Muscle layer of duodenum (tissue), 2 donors: ENCODE results near the gene TRIM9.

ENCODE experiments used
- H3K27ac ChIP-seq: one replicate; pipeline ENCODE4 v1.7.0; 2013; ENCODE audit warnings: mild to moderate bottlenecking, low read length
- H3K27me3 ChIP-seq: one replicate; pipeline ENCODE4 v1.7.0; 2013; ENCODE audit warnings: low read depth, mild to moderate bottlenecking, control low read depth, low read length
- H3K36me3 ChIP-seq, 2 donors: one replicate each; pipeline ENCODE4 v1.7.0; 2013; ENCODE audit warnings: low read length in 2 of 2, control low read depth in 1 of 2, mild to moderate bottlenecking in 1 of 2; ENCODE audit not compliant: insufficient read depth in 2 of 2, control insufficient read depth in 1 of 2
- H3K4me1 ChIP-seq, 2 donors: one replicate each; pipeline ENCODE4 v1.7.0; 2013; ENCODE audit warnings: low read length in 2 of 2, mild to moderate bottlenecking in 2 of 2, control low read depth in 1 of 2, moderate library complexity in 1 of 2; ENCODE audit not compliant: insufficient read depth in 2 of 2, control insufficient read depth in 1 of 2
- H3K4me3 ChIP-seq, 2 donors: one replicate each; pipeline ENCODE4 v1.7.0; 2013; ENCODE audit warnings: low read length in 2 of 2, low read depth in 1 of 2, mild to moderate bottlenecking in 1 of 2
- H3K9me3 ChIP-seq, 2 donors: one replicate each; pipeline ENCODE4 v1.7.0; 2013; ENCODE audit warnings: low read length in 2 of 2, control low read depth in 1 of 2, mild to moderate bottlenecking in 1 of 2; ENCODE audit not compliant: control insufficient read depth in 1 of 2
- donor health status: healthy.

TRIM9 gene

GRCh38 chr14:51044961-51045360 lies 49.9 kb downstream of the TRIM9 start:
- Histone ChIP-seq H3K27me3 (no peaks in the 10 kb centered on the region), H3K27ac (no peak overlapping the region), H3K9me3 (no peaks in the 10 kb centered on the region), H3K4me3 (no peak overlapping the region), H3K4me1 (no peaks in the 10 kb centered on the region), H3K36me3 (no peaks in the 10 kb centered on the region)

- Histone ChIP-seq H3K9me3 (no peaks in the 10 kb centered on the region), H3K36me3 (no peaks in the 10 kb centered on the region), H3K27ac (no peak overlapping the region), H3K4me1 (no peaks in the 10 kb centered on the region), H3K27me3 (no peaks in the 10 kb centered on the region), H3K4me3 (no peak overlapping the region)
Measured at GRCh38 chr14:51041883-51042282, 53.0 kb downstream of the TRIM9 start.

GRCh38 chr14:51041108-51041531 lies 53.8 kb downstream of the TRIM9 start:
- no peak overlapping the region for H3K4me3 ChIP-seq
- no peaks in the 10 kb centered on the region for H3K27me3 ChIP-seq
- no peak overlapping the region for H3K27ac ChIP-seq
- H3K36me3 ChIP-seq: no peaks in the 10 kb centered on the region
- H3K9me3 ChIP-seq: no peaks in the 10 kb centered on the region
- no peaks in the 10 kb centered on the region for H3K4me1 ChIP-seq

- no peak overlapping the region for H3K27ac ChIP-seq
- H3K9me3 ChIP-seq: no peaks in the 10 kb centered on the region
- H3K4me3 ChIP-seq: no peak overlapping the region
- H3K36me3 ChIP-seq: no peaks in the 10 kb centered on the region
- H3K4me1 ChIP-seq: no peaks in the 10 kb centered on the region
- H3K27me3 ChIP-seq: no peaks in the 10 kb centered on the region
Measured at GRCh38 chr14:51039252-51039651, 55.7 kb downstream of the TRIM9 start.

GRCh38 chr14:51035611-51036192 lies 59.2 kb downstream of the TRIM9 start:
- no peak overlapping the region for H3K4me3 ChIP-seq
- no peaks in the 10 kb centered on the region for H3K9me3 ChIP-seq
- no peaks in the 10 kb centered on the region for H3K36me3 ChIP-seq
- no peaks in the 10 kb centered on the region for H3K27me3 ChIP-seq
- H3K4me1 ChIP-seq: no peaks in the 10 kb centered on the region
- H3K27ac ChIP-seq: no peak overlapping the region

- peaks cover 0 to under 1% of the 10 kb centered on the region in 2 donors for H3K4me1 ChIP-seq
- H3K4me3 ChIP-seq: no peak overlapping the region
- H3K27me3 ChIP-seq: no peaks in the 10 kb centered on the region
Measured at GRCh38 chr14:51028851-51029754, 65.8 kb downstream of the TRIM9 start.

GRCh38 chr14:51028361-51028760 lies 66.5 kb downstream of the TRIM9 start:
- Histone ChIP-seq H3K36me3 (no peaks in the 10 kb centered on the region), H3K4me3 (no peak overlapping the region), H3K27ac (no peak overlapping the region), H3K4me1 (peaks cover 0 to 8% of the 10 kb centered on the region in 2 donors), H3K9me3 (no peaks in the 10 kb centered on the region), H3K27me3 (no peaks in the 10 kb centered on the region)

More at GRCh38 chr14:51028851-51029754, 65.8 kb downstream of the TRIM9 start:
- Histone ChIP-seq H3K36me3 (no peaks in the 10 kb centered on the region), H3K9me3 (no peaks in the 10 kb centered on the region), H3K27ac (no peak overlapping the region)

GRCh38 chr14:51024377-51024776 lies 70.5 kb downstream of the TRIM9 start:
- H3K4me3 ChIP-seq: no peak overlapping the region
- H3K36me3 ChIP-seq: no peaks in the 10 kb centered on the region
- no peaks in the 10 kb centered on the region for H3K27me3 ChIP-seq
- H3K4me1 ChIP-seq: peaks cover 0 to 10% of the 10 kb centered on the region in 2 donors
- no peaks in the 10 kb centered on the region for H3K9me3 ChIP-seq
- no peak overlapping the region for H3K27ac ChIP-seq

GRCh38 chr14:51023964-51024363 lies 70.9 kb downstream of the TRIM9 start:
- H3K36me3 ChIP-seq: no peaks in the 10 kb centered on the region
- peaks cover 0 to 10% of the 10 kb centered on the region in 2 donors for H3K4me1 ChIP-seq
- H3K9me3 ChIP-seq: no peaks in the 10 kb centered on the region
- H3K27me3 ChIP-seq: no peaks in the 10 kb centered on the region
- H3K4me3 ChIP-seq: no peak overlapping the region
- H3K27ac ChIP-seq: peak overlapping the region; percentile 22

- Histone ChIP-seq H3K4me1 (peaks cover 0 to 10% of the 10 kb centered on the region in 2 donors), H3K27ac (no peak overlapping the region), H3K4me3 (no peak overlapping the region), H3K9me3 (no peaks in the 10 kb centered on the region), H3K36me3 (no peaks in the 10 kb centered on the region), H3K27me3 (no peaks in the 10 kb centered on the region)
Measured at GRCh38 chr14:51022769-51023168, 72.1 kb downstream of the TRIM9 start.

GRCh38 chr14:51020024-51020710 lies 74.7 kb downstream of the TRIM9 start:
- no peaks in the 10 kb centered on the region for H3K36me3 ChIP-seq
- no peak overlapping the region for H3K4me3 ChIP-seq
- no peaks in the 10 kb centered on the region for H3K9me3 ChIP-seq
- no peaks in the 10 kb centered on the region for H3K27me3 ChIP-seq
- no peak overlapping the region for H3K27ac ChIP-seq
- peaks cover 0 to 10% of the 10 kb centered on the region in 2 donors for H3K4me1 ChIP-seq
